SHP77 (cell line): ENCODE results near the gene THEM5.
A peak's percentile ranks its signal among the peaks of the same experiment; 100 is the strongest.

Experiments
- DNase-seq, 2 experiments: peaks; one replicate each; lab custom pipeline; 2025; lab: John Stamatoyannopoulos, UW

Gene THEM5

DNA sequence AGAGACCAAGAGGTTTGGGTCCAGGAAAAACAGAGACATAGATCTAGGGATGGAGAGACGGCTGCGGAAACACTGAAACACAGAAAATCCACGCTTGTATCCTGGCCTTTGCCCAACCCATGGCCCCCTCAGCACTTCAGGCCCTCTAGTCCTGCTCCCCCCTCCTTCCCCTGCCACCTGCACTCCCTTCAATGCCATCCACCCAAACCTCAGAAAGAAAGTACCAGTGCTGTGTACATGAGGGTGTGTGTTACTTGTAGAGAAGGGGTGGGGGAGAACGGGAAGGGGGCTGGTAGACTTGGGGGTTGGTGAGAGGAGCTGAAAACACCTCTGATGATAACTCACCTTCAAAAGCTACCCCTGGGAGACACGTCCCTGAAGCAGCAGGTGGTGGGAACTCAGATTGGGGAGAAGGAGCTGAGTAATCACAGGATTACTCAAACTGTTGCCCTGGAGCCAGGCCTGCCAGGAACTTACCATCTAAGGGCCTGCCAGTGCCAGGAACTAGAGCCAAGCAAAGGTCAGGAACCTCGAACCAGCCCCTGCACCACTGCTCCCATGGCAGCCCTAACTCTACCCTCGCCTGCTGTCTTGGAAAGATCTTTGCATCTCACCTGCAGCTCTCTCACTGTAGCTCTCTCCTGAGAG lies 33.4 kb downstream of the THEM5 start:
- DNase-seq: no peak

GRCh38 chr1:151819227-151819835 lies 34.2 kb downstream of the THEM5 start:
- DNase-seq: no peak

DNA sequence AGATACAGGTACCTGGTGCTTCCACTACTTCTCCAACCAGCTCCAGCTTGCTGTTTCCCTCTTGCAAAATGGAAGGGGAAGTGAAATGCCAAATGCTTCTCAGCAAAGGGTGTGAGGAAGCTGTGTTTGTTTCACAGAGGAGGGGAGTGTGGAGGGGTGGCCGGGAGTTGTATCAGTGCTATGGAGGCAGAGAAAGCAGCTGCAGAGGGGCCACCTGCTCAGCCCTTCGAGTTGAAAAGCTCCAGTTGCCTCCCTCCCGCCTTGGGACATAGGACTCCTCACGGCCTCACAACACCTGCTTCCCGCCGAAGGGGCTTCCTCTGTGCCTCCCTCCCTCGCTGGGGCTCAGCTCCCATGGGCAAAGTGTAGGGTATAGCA lies 36.2 kb downstream of the THEM5 start:
- peak; percentile 75 to 84 for DNase-seq

- DNase-seq: no peak
These were observed 36.8 kb downstream of the THEM5 start for GRCh38 chr1:151816548-151817352.

GRCh38 chr1:151815716-151816327 lies 37.7 kb downstream of the THEM5 start:
- DNase-seq: no peak

DNA sequence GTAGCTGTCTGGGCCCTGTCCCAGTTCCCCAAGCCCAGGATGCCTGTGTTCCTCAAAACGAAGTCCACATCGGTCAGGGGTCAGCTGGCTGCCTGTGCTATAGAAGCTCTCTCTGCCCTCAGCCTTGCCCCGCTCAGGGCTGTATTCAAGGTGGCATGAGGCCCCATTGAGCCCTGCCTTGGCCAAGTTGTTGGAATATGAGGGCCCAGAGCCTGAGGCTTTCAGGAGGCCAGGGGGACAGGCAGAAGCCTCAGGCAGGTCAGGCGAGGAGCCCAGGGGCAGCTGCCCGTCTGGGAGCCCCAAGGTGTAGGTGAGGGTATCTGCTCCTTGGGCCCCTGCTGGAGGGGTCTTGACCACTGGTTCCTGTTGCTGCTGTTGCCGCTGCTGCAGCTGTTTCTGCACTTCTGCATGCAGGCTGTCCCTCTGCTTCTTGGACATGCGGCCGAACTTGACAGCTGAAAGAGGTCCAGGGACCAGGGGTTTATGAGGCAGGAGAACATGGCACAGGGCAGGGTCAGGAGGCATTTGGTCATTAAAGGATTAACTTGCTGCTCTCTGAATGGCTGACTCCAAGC lies 38.5 kb downstream of the THEM5 start:
- DNase-seq: no peak

GRCh38 chr1:151814426-151814825 lies 39.1 kb downstream of the THEM5 start:
- DNase-seq: no peak

GRCh38 chr1:151813271-151813977 lies 40.1 kb downstream of the THEM5 start:
- no peak for DNase-seq

- DNase-seq: no peak
These were observed 42.3 kb downstream of the THEM5 start for GRCh38 chr1:151811181-151811580.

DNA sequence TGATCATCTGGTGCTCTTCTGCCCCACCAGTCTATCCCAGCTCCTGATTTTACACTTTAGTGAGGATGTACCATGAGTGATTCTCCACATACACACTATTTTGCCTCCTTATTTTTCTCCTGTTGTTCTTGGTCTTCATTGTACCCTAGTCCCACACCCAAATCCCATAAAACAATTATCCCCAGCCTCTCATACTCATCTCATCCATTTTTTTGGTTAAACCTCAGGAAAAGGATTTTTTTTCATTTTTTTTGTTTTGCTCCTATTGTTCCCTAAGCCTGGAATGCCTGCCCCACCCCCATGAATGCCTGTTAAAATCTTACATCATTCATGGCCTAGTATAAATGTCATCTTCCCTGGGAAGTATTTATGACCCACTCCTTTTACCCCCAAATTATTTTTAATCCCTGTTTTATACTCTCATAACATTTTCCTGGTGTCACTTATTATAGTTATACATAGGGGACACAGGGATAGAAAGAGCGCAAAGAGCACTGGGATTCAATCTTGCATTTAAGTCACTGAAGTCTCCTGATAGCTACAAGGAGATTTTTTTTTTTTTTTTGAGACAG lies 43.4 kb downstream of the THEM5 start:
- no peak for DNase-seq

GRCh38 chr1:151809290-151809984 lies 44.1 kb downstream of the THEM5 start:
- DNase-seq: no peak

- DNase-seq: no peak
These were observed 45.7 kb downstream of the THEM5 start for GRCh38 chr1:151807766-151808165.

DNA sequence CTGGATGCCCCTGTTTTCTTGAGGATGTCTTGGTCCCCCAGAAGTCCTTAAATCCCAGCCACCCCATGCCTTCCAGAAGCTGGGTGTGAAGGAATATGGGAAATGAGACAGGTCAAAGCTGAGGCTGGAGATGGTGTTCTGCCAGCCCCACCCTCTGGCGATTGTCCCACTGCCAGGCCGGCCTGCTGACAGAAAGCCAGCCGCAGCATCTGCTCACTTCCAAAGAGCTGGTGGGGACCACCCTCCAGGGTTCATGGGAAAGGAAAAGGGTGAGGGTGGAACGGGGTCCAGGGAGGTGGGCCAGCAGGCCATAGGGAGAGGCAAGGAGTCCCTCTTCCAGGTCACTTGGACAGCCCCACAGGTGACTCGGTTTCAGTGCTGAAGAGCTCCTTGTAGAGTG lies 46.4 kb downstream of the THEM5 start:
- DNase-seq: no peak

DNA sequence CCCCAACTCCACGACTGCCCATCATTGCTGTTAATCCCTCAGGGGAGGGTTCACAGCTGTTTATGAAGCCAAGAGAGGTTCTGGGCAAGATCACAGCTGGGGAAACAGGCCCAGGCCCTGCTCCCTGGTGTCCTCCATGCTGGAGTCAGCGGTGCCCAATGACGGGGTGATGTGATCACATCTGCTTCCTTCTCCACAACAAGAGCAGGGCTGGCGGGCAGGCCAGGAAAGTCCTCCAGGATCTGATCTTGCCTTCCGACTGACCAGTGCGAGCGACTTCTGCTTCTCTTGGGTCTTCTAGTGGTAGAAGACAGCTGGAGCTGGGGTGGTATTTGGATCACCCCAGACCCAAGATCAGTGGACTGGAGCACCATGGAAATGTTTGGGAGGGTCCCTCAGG lies 47.3 kb downstream of the THEM5 start:
- DNase-seq: no peak

- DNase-seq: no peak
These were observed 48.3 kb downstream of the THEM5 start, which contains the start of gene LINGO4 for GRCh38 chr1:151805066-151805820. LINGO4 (minus strand) TSS chr1:151805419; CDS start chr1:151802704, 2,715 bp downstream.

DNA sequence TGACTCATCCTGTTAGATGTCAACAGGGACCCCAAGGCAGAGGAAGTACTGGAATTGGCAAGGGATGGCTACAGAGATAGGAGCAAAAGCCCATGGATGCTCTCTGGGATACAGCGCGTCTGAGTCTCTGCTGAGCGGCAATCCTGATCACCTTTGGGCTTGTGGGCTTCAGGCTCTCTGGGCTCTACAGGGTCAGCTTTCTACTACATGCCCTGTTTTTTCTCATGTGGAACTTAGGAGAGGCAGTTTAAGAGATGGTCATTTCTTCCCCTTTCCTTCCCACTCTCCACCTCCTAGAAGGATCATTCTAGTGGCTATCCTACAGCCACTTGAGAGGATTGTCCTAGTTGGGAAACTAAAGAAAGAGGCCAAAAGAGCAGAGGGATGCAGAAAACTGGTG lies 49.6 kb downstream of the THEM5 start:
- no peak for DNase-seq

DNA sequence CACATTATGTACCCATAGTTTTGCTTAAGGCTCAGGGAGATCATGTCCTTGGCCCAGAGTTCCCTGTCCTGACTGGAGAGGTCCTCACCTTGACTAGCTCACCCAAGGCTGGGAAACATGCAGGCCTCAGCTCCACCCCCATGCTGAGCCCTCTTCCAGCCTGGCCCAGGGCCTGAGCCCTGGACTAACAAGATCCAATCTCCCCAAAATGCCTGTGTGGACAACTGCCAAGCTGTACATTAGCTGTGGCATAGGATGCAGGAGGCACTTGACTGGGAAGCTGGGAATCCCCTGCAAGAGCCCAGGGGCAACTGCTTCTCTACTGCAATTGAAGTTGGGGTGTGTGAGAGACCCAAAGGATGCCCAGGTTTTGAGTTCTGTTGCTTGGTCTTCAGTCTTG lies 50.3 kb downstream of the THEM5 start:
- no peak for DNase-seq

- no peak for DNase-seq
These were observed 51.1 kb downstream of the THEM5 start for GRCh38 chr1:151802372-151802771.

DNA sequence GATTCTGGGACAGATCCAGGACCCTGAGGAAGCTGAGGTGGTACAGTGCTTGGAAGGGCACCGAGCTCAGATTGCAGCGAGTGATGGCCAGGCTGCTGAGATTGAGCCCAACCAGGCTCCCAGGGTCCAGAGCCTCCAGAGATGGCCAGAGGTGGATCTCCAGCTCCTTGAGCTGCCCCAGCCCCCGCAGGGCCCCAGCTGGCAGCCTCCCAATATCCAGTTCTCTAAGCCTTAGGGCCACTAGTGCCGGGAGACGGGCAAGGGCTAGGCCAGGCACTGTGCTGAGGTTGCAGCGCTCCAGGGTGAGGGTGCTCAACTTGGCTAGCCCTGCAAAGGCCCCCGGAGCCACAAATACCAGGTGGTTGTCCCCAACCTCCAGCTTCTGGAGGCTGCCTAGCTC lies 51.7 kb downstream of the THEM5 start:
- DNase-seq: no peak

GRCh38 chr1:151801310-151801820 lies 52.1 kb downstream of the THEM5 start:
- no peak for DNase-seq
